Measurements from ENCODE around the gene PLD1. TPM values are rescaled to one million over a fixed set of nuclear protein-coding genes. Genes with fewer than 3 reads are reported as not detected.
A peak's percentile ranks its signal among the peaks of the same experiment; 100 is the strongest.

Gene PLD1
- total and polyA plus RNA-seq, 2 donors = 5.0 to 6.4 TPM

- Histone ChIP-seq H3K27ac (ENCODE audit: low read depth in 1 of 2, low read length in 1 of 2) (no peak overlapping the region), H3K9me3 (ENCODE audit: control insufficient read depth in 2 of 2, insufficient read depth in 1 of 2, low read length in 1 of 2) (no peaks in the 10 kb centered on the region), H3K4me1 (ENCODE audit: control insufficient read depth in 2 of 2, insufficient read depth in 2 of 2, low read length in 2 of 2) (peaks cover 0 to 12% of the 10 kb centered on the region in 2 donors)
Measured at GRCh38 chr3:171830518-171830875, 20.2 kb upstream of the PLD1 start.

GRCh38 chr3:171829841-171830517 lies 19.7 kb upstream of the PLD1 start:
- Histone ChIP-seq H3K9me3 (ENCODE audit: control insufficient read depth in 2 of 2, insufficient read depth in 1 of 2, low read length in 1 of 2) (no peaks in the 10 kb centered on the region), H3K27me3 (ENCODE audit: control insufficient read depth in 2 of 2, insufficient read depth in 1 of 2, low read length in 1 of 2) (no peaks in the 10 kb centered on the region), H3K4me1 (ENCODE audit: control insufficient read depth in 2 of 2, insufficient read depth in 2 of 2, low read length in 2 of 2) (peaks cover 0 to 12% of the 10 kb centered on the region in 2 donors), H3K4me3 (ENCODE audit: low read length in 2 of 2) (no peak overlapping the region), H3K36me3 (ENCODE audit: control insufficient read depth in 2 of 2, insufficient read depth in 2 of 2, low read length in 1 of 2) (no peaks in the 10 kb centered on the region), H3K27ac (ENCODE audit: low read depth in 1 of 2, low read length in 1 of 2) (no peak overlapping the region)
- peak in 1 of 9 donors; percentile 31 for DNase-seq (ENCODE audit: low read depth in 6 of 9, low spot score in 9 of 9)
- WGBS = 59% methylated on average over 6 of the region's 6 CpGs

More at GRCh38 chr3:171830518-171830875, 20.2 kb upstream of the PLD1 start:
- Histone ChIP-seq H3K36me3 (ENCODE audit: control insufficient read depth in 2 of 2, insufficient read depth in 2 of 2, low read length in 1 of 2) (no peaks in the 10 kb centered on the region), H3K4me3 (ENCODE audit: low read length in 2 of 2) (no peak overlapping the region), H3K27me3 (ENCODE audit: control insufficient read depth in 2 of 2, insufficient read depth in 1 of 2, low read length in 1 of 2) (no peaks in the 10 kb centered on the region)
- DNase-seq (ENCODE audit: low read depth in 6 of 9, low spot score in 9 of 9) = no peak

- WGBS = 97% methylated on average over 5 of the region's 5 CpGs
- H3K4me1 ChIP-seq (ENCODE audit: control insufficient read depth in 2 of 2, insufficient read depth in 2 of 2, low read length in 2 of 2) = peaks cover 0 to 12% of the 10 kb centered on the region in 2 donors
- H3K27ac ChIP-seq (ENCODE audit: low read depth in 1 of 2, low read length in 1 of 2) = no peak overlapping the region
Measured at GRCh38 chr3:171828902-171829770, 18.9 kb upstream of the PLD1 start.

GRCh38 chr3:171827836-171828458 lies 17.7 kb upstream of the PLD1 start:
- H3K4me1 ChIP-seq (ENCODE audit: control insufficient read depth in 2 of 2, insufficient read depth in 2 of 2, low read length in 2 of 2) = peaks cover 0 to 12% of the 10 kb centered on the region in 2 donors
- 68% methylated on average over 10 of the region's 10 CpGs for WGBS
- H3K27ac ChIP-seq (ENCODE audit: low read depth in 1 of 2, low read length in 1 of 2) = peak overlapping the region in 1 of 2 donors; percentile 6
- no peaks in the 10 kb centered on the region for H3K9me3 ChIP-seq (ENCODE audit: control insufficient read depth in 2 of 2, insufficient read depth in 1 of 2, low read length in 1 of 2)
- H3K36me3 ChIP-seq (ENCODE audit: control insufficient read depth in 2 of 2, insufficient read depth in 2 of 2, low read length in 1 of 2) = no peaks in the 10 kb centered on the region
- no peak overlapping the region for H3K4me3 ChIP-seq (ENCODE audit: low read length in 2 of 2)
- H3K27me3 ChIP-seq (ENCODE audit: control insufficient read depth in 2 of 2, insufficient read depth in 1 of 2, low read length in 1 of 2) = no peaks in the 10 kb centered on the region
- DNase-seq (ENCODE audit: low read depth in 6 of 9, low spot score in 9 of 9) = peak in 1 of 9 donors; percentile 35

More at GRCh38 chr3:171828902-171829770, 18.9 kb upstream of the PLD1 start:
- no peak overlapping the region for H3K4me3 ChIP-seq (ENCODE audit: low read length in 2 of 2)
- no peaks in the 10 kb centered on the region for H3K27me3 ChIP-seq (ENCODE audit: control insufficient read depth in 2 of 2, insufficient read depth in 1 of 2, low read length in 1 of 2)
- H3K36me3 ChIP-seq (ENCODE audit: control insufficient read depth in 2 of 2, insufficient read depth in 2 of 2, low read length in 1 of 2) = no peaks in the 10 kb centered on the region
- no peak for DNase-seq (ENCODE audit: low read depth in 6 of 9, low spot score in 9 of 9)
- no peaks in the 10 kb centered on the region for H3K9me3 ChIP-seq (ENCODE audit: control insufficient read depth in 2 of 2, insufficient read depth in 1 of 2, low read length in 1 of 2)

DNA sequence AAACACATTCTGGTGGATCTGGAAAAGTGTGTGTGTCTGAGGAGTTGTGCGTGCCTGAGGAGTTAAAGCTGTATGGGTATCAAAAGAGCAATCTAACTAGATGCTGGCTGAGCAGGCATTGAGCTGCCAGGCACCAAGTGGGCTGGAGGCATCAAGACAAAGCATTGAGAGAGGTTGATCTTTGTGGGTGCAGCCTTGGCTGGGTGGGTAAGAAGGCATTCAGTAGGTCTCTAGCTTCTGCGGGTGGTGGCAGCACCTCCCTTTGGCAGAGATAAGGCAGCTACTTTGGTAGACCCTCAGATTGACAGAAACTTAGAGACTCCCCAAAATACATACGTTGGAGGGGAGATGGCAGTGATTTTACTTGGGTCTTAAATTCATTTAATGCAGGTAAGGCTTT lies 17.1 kb upstream of the PLD1 start:
- Histone ChIP-seq H3K4me1 (ENCODE audit: control insufficient read depth in 2 of 2, insufficient read depth in 2 of 2, low read length in 2 of 2) (peaks cover 0 to 12% of the 10 kb centered on the region in 2 donors), H3K9me3 (ENCODE audit: control insufficient read depth in 2 of 2, insufficient read depth in 1 of 2, low read length in 1 of 2) (no peaks in the 10 kb centered on the region), H3K36me3 (ENCODE audit: control insufficient read depth in 2 of 2, insufficient read depth in 2 of 2, low read length in 1 of 2) (no peaks in the 10 kb centered on the region), H3K27me3 (ENCODE audit: control insufficient read depth in 2 of 2, insufficient read depth in 1 of 2, low read length in 1 of 2) (no peaks in the 10 kb centered on the region), H3K4me3 (ENCODE audit: low read length in 2 of 2) (no peak overlapping the region), H3K27ac (ENCODE audit: low read depth in 1 of 2, low read length in 1 of 2) (no peak overlapping the region)
- WGBS = 93% methylated on average over 3 of the region's 3 CpGs
- no peak for DNase-seq (ENCODE audit: low read depth in 6 of 9, low spot score in 9 of 9)

DNA sequence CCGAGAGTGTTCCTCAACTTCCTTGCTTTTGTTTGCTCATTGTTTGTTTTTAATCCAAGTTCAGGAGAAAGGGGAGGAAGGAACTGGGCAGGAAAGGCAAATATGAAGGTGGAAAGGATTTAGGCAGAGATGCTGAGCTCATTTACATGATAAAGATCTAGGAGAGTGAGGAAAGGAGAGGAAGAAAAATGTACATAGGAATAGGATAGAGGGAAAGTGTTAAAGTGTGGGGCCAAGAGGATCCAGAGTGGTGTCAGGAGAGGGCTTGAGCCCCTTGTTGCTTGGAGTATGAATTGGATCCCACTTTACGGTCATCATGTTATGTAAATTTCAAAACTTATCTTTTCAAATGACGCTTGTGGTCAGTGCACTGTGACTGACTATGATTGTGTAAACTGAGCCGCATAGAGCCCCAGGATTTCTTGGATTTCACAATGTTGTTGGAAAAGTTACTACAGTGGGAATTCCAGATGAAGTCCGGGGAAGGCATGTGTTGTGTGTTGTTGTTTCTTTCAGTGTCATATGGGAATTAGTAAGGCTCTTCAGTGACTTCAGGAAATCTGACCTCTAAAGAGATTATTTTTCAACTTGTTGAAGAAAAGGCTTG lies 15.0 kb upstream of the PLD1 start:
- no peak overlapping the region for H3K4me3 ChIP-seq (ENCODE audit: low read length in 2 of 2)
- no peaks in the 10 kb centered on the region for H3K27me3 ChIP-seq (ENCODE audit: control insufficient read depth in 2 of 2, insufficient read depth in 1 of 2, low read length in 1 of 2)
- H3K27ac ChIP-seq (ENCODE audit: low read depth in 1 of 2, low read length in 1 of 2) = no peak overlapping the region
- no peaks in the 10 kb centered on the region for H3K36me3 ChIP-seq (ENCODE audit: control insufficient read depth in 2 of 2, insufficient read depth in 2 of 2, low read length in 1 of 2)
- WGBS = 92% methylated on average over 5 of the region's 5 CpGs
- DNase-seq (ENCODE audit: low read depth in 6 of 9, low spot score in 9 of 9) = no peak
- H3K9me3 ChIP-seq (ENCODE audit: control insufficient read depth in 2 of 2, insufficient read depth in 1 of 2, low read length in 1 of 2) = no peaks in the 10 kb centered on the region
- H3K4me1 ChIP-seq (ENCODE audit: control insufficient read depth in 2 of 2, insufficient read depth in 2 of 2, low read length in 2 of 2) = peaks cover 0 to 12% of the 10 kb centered on the region in 2 donors

DNA sequence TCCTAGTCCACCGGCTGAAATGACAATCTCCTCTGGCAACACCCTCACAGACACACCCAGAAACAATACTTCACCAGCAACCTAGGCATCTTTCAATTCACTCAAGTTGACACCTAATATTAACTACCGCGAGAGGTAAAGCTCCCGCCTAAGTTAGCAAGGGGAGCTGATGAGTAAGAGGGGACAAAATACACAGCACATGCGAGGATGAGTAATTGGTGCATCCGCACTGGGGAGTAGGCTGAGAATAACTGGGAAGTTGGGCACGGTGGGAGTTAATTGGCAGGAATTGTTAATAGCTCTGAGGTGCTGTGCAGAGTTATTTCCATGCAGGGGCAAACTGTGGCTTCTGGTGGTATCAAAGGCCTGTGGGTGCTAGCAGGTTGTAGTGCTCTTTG lies 14.5 kb upstream of the PLD1 start:
- no peak overlapping the region for H3K27ac ChIP-seq (ENCODE audit: low read depth in 1 of 2, low read length in 1 of 2)
- 95% methylated on average over 7 of the region's 7 CpGs for WGBS
- no peak overlapping the region for H3K4me3 ChIP-seq (ENCODE audit: low read length in 2 of 2)
- H3K27me3 ChIP-seq (ENCODE audit: control insufficient read depth in 2 of 2, insufficient read depth in 1 of 2, low read length in 1 of 2) = no peaks in the 10 kb centered on the region
- no peaks in the 10 kb centered on the region for H3K9me3 ChIP-seq (ENCODE audit: control insufficient read depth in 2 of 2, insufficient read depth in 1 of 2, low read length in 1 of 2)
- H3K4me1 ChIP-seq (ENCODE audit: control insufficient read depth in 2 of 2, insufficient read depth in 2 of 2, low read length in 2 of 2) = peaks cover 0 to 9% of the 10 kb centered on the region in 2 donors
- no peaks in the 10 kb centered on the region for H3K36me3 ChIP-seq (ENCODE audit: control insufficient read depth in 2 of 2, insufficient read depth in 2 of 2, low read length in 1 of 2)
- no peak for DNase-seq (ENCODE audit: low read depth in 6 of 9, low spot score in 9 of 9)

DNA sequence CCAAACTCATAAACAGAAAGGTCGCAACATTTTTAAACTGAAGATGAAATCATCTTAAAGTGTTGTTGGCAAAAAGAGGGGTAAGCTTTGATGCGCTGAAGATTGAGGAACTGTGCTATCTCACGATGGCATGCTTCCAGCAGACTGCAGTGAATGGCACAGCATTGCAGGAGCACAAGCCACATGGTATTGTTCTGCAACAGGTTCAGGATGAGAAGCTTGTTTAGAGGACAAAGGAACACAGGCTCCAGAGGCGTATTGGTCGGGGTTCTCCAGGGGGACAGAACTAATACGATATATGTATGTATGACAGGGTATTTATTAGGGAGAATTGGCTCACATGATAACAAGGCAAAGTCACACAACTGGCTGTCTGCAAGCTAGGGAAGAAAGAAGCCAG lies 13.8 kb upstream of the PLD1 start:
- H3K4me3 ChIP-seq (ENCODE audit: low read length in 2 of 2) = no peak overlapping the region
- H3K4me1 ChIP-seq (ENCODE audit: control insufficient read depth in 2 of 2, insufficient read depth in 2 of 2, low read length in 2 of 2) = peaks cover 0 to 7% of the 10 kb centered on the region in 2 donors
- no peak for DNase-seq (ENCODE audit: low read depth in 6 of 9, low spot score in 9 of 9)
- H3K36me3 ChIP-seq (ENCODE audit: control insufficient read depth in 2 of 2, insufficient read depth in 2 of 2, low read length in 1 of 2) = no peaks in the 10 kb centered on the region
- H3K27me3 ChIP-seq (ENCODE audit: control insufficient read depth in 2 of 2, insufficient read depth in 1 of 2, low read length in 1 of 2) = no peaks in the 10 kb centered on the region
- 85% methylated on average over 6 of the region's 6 CpGs for WGBS
- no peak overlapping the region for H3K27ac ChIP-seq (ENCODE audit: low read depth in 1 of 2, low read length in 1 of 2)
- no peaks in the 10 kb centered on the region for H3K9me3 ChIP-seq (ENCODE audit: control insufficient read depth in 2 of 2, insufficient read depth in 1 of 2, low read length in 1 of 2)
